Stomach (tissue), 9 donors: ENCODE data around the gene ENKD1. TPM values are rescaled to one million over a fixed set of nuclear protein-coding genes. Genes with fewer than 3 reads are reported as not detected.

Experiments
- DNase-seq, 2 donors: peaks; one replicate each; pipeline versions ENCODE4 v3.0.0 to v3.0.0-alpha.2; 2013 to 2019
- H3K27ac ChIP-seq, 5 donors: fragments of 200-600 bp in 4 of 5; sonication (generic) in 4 of 5; one replicate each; pipeline ENCODE4 v1.5.1; 2013 to 2019; ENCODE audit warnings: mild to moderate bottlenecking in 1 of 5, moderate library complexity in 1 of 5
- H3K27me3 ChIP-seq, 3 donors: fragments of 200-600 bp; sonication (generic); one replicate each; pipeline ENCODE4 v1.5.1; 2017 to 2019; ENCODE audit warnings: mixed run types in 1 of 3
- H3K36me3 ChIP-seq, 4 donors: fragments of 200-600 bp; sonication (generic); 1 replicate in 3 of 4; 2 replicates in 1 of 4; pipeline ENCODE4 v1.5.1; 2016 to 2019
- H3K4me1 ChIP-seq, 4 donors: fragments of 200-600 bp; sonication (generic); one replicate each; pipeline ENCODE4 v1.5.1; 2016 to 2019
- H3K4me3 ChIP-seq, 4 donors: fragments of 200-600 bp; sonication (generic) in 3 of 4; one replicate each; pipeline ENCODE4 v1.5.1; 2016 to 2019; ENCODE audit warnings: mild to moderate bottlenecking in 1 of 4
- H3K9me3 ChIP-seq, 4 donors: fragments of 200-600 bp; sonication (generic); one replicate each; pipeline ENCODE4 v1.5.1; 2016 to 2019
- EP300 ChIP-seq: sonication (generic); formaldehyde crosslinking; IDR thresholded peaks from one replicate; pipeline ENCODE4 v1.6.1; 2017; ENCODE audit warnings: antibody characterized with exemption
- POLR2A ChIP-seq, 4 donors: fragments of 450-650 bp; IDR thresholded peaks; one replicate each; pipeline ENCODE4 v1.6.1; 2016; ENCODE audit warnings: antibody characterized with exemption in 4 of 4, control low read depth in 2 of 4, mild to moderate bottlenecking in 1 of 4, moderate library complexity in 1 of 4
- POLR2AphosphoS5 ChIP-seq, 3 donors: sonication (generic); formaldehyde crosslinking; IDR thresholded peaks; one replicate each; pipeline ENCODE4 v1.6.1; 2016; ENCODE audit warnings: antibody characterized with exemption in 3 of 3
- WGBS, 5 donors: extraction: QIAGEN DNeasy Blood & Tissue Kit in 3 of 5; methylation state at CpG; one replicate each; pipeline versions ENCODE4 v1.1.5 to v1.1.7; 2013 to 2018; 5-methylcytosine and 5-hydroxymethylcytosine counted together
- intact Hi-C: fragments of 100-400 bp; cut with DNase I; formaldehyde crosslinking; loops from one replicate; pipeline ENCODE4 v1.15.1; 2023; ENCODE audit warnings: low total_unique reads
- polyA plus RNA-seq, 3 donors: library from polyadenylated mRNA; stranded (reverse); fragments of 200-250 nt; gene quantifications; one replicate each; pipeline ENCODE4 v1.2.3, GENCODE V29; 2013
- total RNA-seq, 5 donors: library from RNA; depleted of rRNA; stranded (reverse); fragments of >200 nt; gene quantifications; one replicate each; pipeline versions ENCODE4 v1.1.0 to v1.2.3, GENCODE V29; 2014 to 2016
- TF ChIP-seq, protein P1 (sequence below), 7 experiments: fragments of 450-650 bp in 4 of 7; fragments of 200-600 bp in 3 of 7; sonication (generic) in 3 of 7; IDR thresholded peaks; one replicate each; pipeline ENCODE4 v1.5.1; 2016 to 2019; ENCODE audit warnings: antibody characterized with exemption in 7 of 7, control low read depth in 2 of 7, mild to moderate bottlenecking in 1 of 7
- donor health status: healthy with polysubstance abuse.
- donor health status: Bipolar disorder and iron deficiency.
- donor health status: healthy.

Gene ENKD1
- total and polyA plus RNA-seq, 8 donors, result 5.8 to 113 (median 20.1) TPM

DNA sequence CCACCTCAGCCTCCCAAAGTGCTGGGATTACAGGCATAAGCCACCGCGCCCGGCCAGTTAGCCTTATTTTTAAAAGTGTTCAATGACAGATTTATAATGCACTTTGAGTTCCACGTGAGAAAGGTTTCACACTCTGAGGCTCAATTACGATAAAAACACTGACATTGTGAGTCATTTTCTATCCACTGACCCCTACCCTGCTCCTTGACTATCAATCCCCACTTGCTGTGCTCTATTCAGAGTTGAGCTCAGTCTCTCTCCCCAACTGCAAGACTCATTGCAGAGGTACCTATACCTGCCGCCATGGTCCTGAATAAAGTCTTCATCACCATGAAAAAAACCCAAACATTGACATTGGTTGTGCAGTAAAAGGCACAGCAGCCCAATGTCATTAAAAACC, 44.1 kb upstream of the ENKD1 start:
- Histone ChIP-seq H3K4me3 (no peak overlapping the region), H3K27ac (no peak overlapping the region), H3K36me3 (no peaks in the 10 kb centered on the region), H3K4me1 (peaks cover 0 to 29% (median 6%) of the 10 kb centered on the region in 4 donors), H3K9me3 (no peaks in the 10 kb centered on the region), H3K27me3 (no peaks in the 10 kb centered on the region)
- 91 to 99% (median 95%) methylated on average over 6 of the region's 6 CpGs for WGBS, 5 donors
- intact Hi-C loops, result no loop called here
- no peak for DNase-seq
- TF ChIP-seq POLR2A (IDR thresholded peaks at IDR 0.05) (no peak), EP300 (no peak), POLR2AphosphoS5 (IDR thresholded peaks at IDR 0.05) (no peak)
- TF ChIP-seq, protein P1, sequence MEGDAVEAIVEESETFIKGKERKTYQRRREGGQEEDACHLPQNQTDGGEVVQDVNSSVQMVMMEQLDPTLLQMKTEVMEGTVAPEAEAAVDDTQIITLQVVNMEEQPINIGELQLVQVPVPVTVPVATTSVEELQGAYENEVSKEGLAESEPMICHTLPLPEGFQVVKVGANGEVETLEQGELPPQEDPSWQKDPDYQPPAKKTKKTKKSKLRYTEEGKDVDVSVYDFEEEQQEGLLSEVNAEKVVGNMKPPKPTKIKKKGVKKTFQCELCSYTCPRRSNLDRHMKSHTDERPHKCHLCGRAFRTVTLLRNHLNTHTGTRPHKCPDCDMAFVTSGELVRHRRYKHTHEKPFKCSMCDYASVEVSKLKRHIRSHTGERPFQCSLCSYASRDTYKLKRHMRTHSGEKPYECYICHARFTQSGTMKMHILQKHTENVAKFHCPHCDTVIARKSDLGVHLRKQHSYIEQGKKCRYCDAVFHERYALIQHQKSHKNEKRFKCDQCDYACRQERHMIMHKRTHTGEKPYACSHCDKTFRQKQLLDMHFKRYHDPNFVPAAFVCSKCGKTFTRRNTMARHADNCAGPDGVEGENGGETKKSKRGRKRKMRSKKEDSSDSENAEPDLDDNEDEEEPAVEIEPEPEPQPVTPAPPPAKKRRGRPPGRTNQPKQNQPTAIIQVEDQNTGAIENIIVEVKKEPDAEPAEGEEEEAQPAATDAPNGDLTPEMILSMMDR (IDR thresholded peaks at IDR 0.05), result no peak

DNA sequence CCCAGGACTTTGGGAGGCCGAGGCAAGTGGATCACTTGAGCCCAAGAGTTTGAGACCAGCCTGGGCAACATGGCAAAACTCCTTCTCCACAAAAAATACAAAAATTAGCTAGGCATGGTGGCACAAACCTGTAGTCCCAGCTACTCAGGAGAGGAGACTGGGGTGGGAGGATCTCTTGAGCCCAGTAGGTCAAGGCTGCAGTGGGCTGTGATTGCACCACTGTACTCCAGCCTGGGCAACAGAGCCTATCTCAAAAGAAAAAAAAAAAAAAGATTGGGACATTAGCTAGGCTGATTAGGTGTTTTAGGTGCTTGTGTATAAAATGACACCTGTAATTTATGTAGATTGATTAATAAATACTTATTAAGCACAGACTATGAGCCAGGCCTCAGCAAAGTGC, 42.5 kb upstream of the ENKD1 start:
- TF ChIP-seq, protein P1 (IDR thresholded peaks at IDR 0.05), result no peak
- TF ChIP-seq POLR2A (IDR thresholded peaks at IDR 0.05) (no peak), POLR2AphosphoS5 (IDR thresholded peaks at IDR 0.05) (no peak), EP300 (no peak)
- Histone ChIP-seq H3K27me3 (no peaks in the 10 kb centered on the region), H3K36me3 (no peaks in the 10 kb centered on the region), H3K4me1 (peaks cover 0 to 18% (median 7%) of the 10 kb centered on the region in 4 donors), H3K4me3 (no peak overlapping the region), H3K27ac (no peak overlapping the region), H3K9me3 (no peaks in the 10 kb centered on the region)
- no peak for DNase-seq
- 92 to 100% (median 97%) methylated on average over 1 of the region's 1 CpG for WGBS, 5 donors
- intact Hi-C loops, result no loop called here

DNA sequence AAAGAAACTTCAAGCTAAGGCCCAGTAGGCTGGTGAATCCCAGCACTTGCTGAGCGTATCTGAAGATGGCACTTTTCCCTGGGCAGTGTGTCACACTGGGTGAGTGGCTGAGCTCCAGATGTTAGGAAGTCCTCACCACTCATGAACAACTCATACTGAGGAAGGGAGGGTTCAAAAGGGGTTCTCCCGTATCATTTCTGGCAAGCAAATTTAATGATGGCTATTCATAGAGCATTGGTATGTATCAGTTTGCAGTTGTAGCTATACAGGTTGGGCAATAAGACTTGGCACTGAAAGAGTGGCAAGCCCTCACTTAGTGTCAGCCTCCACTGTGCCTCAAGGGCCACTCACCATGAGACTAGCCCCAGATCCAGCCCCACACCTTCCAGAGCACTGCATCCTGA, 41.8 kb upstream of the ENKD1 start:
- TF ChIP-seq, protein P1 (IDR thresholded peaks at IDR 0.05), result no peak
- no peak for TF ChIP-seq POLR2A (IDR thresholded peaks at IDR 0.05)
- no peak for TF ChIP-seq POLR2AphosphoS5 (IDR thresholded peaks at IDR 0.05)
- Histone ChIP-seq H3K27ac (no peak overlapping the region), H3K27me3 (no peaks in the 10 kb centered on the region), H3K9me3 (no peaks in the 10 kb centered on the region), H3K36me3 (no peaks in the 10 kb centered on the region), H3K4me3 (no peak overlapping the region), H3K4me1 (peaks cover 0 to 14% (median 7%) of the 10 kb centered on the region in 4 donors)
- 63 to 80% (median 74%) methylated on average over 2 of the region's 2 CpGs for WGBS, 5 donors
- no peak for DNase-seq
- intact Hi-C loops, result no loop called here

DNA sequence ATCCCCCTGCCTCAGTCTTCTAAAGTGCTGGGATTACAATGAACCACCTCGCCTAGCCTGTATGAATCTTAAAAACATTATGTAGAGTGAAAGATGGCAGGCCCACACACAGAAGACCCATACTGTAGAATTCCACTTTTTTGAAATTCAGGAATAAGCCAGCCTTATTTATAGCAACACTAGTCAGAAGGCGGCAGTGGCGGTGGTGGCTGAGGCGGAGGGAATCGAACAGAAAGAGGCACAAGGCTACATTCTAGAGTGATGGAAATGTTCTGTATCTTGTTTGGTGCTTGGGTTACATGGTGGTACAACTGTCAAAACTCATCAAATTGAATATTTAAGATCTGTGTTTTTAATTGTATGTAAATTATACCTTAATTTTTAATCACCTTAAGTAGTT, 41.2 kb upstream of the ENKD1 start:
- TF ChIP-seq EP300, result no peak
- TF ChIP-seq POLR2AphosphoS5 (IDR thresholded peaks at IDR 0.05), result no peak
- TF ChIP-seq POLR2A (IDR thresholded peaks at IDR 0.05), result no peak
- TF ChIP-seq, protein P1 (IDR thresholded peaks at IDR 0.05), result no peak
- Histone ChIP-seq H3K27me3 (no peaks in the 10 kb centered on the region), H3K4me1 (peaks cover 0 to 14% (median 7%) of the 10 kb centered on the region in 4 donors), H3K4me3 (no peak overlapping the region), H3K27ac (no peak overlapping the region), H3K9me3 (no peaks in the 10 kb centered on the region), H3K36me3 (no peaks in the 10 kb centered on the region)
- intact Hi-C loops, result no loop called here
- no peak for DNase-seq
- 97 to 99% (median 97%) methylated on average over 5 of the region's 5 CpGs for whole genome bisulfite sequencing, 5 donors
